DMS 273 (cell line): ENCODE measurements around the gene PPP1R16B.
A peak's percentile ranks its signal among the peaks of the same experiment; 100 is the strongest.
"Not testable (repeated sequence)": the region's sequence is repeated elsewhere in the genome, so short reads cannot be mapped to it uniquely, and the experiment has no call there.

ENCODE experiments used
- DNase-seq: peaks from one replicate; lab custom pipeline; 2025; ENCODE audit not compliant: unreplicated experiment; lab: John Stamatoyannopoulos, UW

The PPP1R16B gene

GRCh38 chr20:38843346-38843745 lies 37.8 kb downstream of the PPP1R16B start:
- DNase-seq: peak; percentile 25

GRCh38 chr20:38844963-38845362 lies 39.5 kb downstream of the PPP1R16B start:
- DNase-seq: peak; percentile 78

GRCh38 chr20:38847840-38848239 lies 42.3 kb downstream of the PPP1R16B start:
- DNase-seq: no peak

- no peak for DNase-seq
Measured at GRCh38 chr20:38853759-38854158, 48.3 kb downstream of the PPP1R16B start.

- no peak for DNase-seq
Measured at GRCh38 chr20:38854654-38855066, 49.2 kb downstream of the PPP1R16B start.

GRCh38 chr20:38855356-38855755 lies 49.9 kb downstream of the PPP1R16B start:
- peak; percentile 46 for DNase-seq

- DNase-seq: no peak
Measured at GRCh38 chr20:38856570-38856969, 51.1 kb downstream of the PPP1R16B start.

- DNase-seq: no peak
Measured at GRCh38 chr20:38857703-38858102, 52.2 kb downstream of the PPP1R16B start.

GRCh38 chr20:38859070-38859690 lies 53.7 kb downstream of the PPP1R16B start:
- no peak for DNase-seq

- DNase-seq: not testable (repeated sequence)
Measured at GRCh38 chr20:38859857-38860256, 54.4 kb downstream of the PPP1R16B start.

GRCh38 chr20:38861071-38861401 lies 55.5 kb downstream of the PPP1R16B start:
- no peak for DNase-seq

GRCh38 chr20:38862226-38862625 lies 56.7 kb downstream of the PPP1R16B start:
- no peak for DNase-seq

GRCh38 chr20:38863024-38863851 lies 57.7 kb downstream of the PPP1R16B start:
- no peak for DNase-seq

GRCh38 chr20:38864662-38865061 lies 59.2 kb downstream of the PPP1R16B start:
- no peak for DNase-seq

GRCh38 chr20:38866265-38867061 lies 61.0 kb downstream of the PPP1R16B start:
- no peak for DNase-seq

- DNase-seq: no peak
Measured at GRCh38 chr20:38867062-38867359, 61.5 kb downstream of the PPP1R16B start.

GRCh38 chr20:38870733-38871559 lies 65.4 kb downstream of the PPP1R16B start:
- peak; percentile 24 for DNase-seq

- no peak for DNase-seq
Measured at GRCh38 chr20:38871560-38871953, 66.1 kb downstream of the PPP1R16B start.

GRCh38 chr20:38872036-38872435 lies 66.5 kb downstream of the PPP1R16B start:
- DNase-seq: peak; percentile 29

GRCh38 chr20:38872491-38873049 lies 67.1 kb downstream of the PPP1R16B start:
- DNase-seq: no peak
